ENCODE results near the gene IGFBP2. TPM values are rescaled to one million over a fixed set of nuclear protein-coding genes. Genes with fewer than 3 reads are reported as not detected.

IGFBP2 gene
- total and polyA plus RNA-seq, 2 of the 13 experiments (the other 11 are each of a cell fraction or from before 2014, with no cell fraction given) = 2.0 to 5.8 TPM

DNA sequence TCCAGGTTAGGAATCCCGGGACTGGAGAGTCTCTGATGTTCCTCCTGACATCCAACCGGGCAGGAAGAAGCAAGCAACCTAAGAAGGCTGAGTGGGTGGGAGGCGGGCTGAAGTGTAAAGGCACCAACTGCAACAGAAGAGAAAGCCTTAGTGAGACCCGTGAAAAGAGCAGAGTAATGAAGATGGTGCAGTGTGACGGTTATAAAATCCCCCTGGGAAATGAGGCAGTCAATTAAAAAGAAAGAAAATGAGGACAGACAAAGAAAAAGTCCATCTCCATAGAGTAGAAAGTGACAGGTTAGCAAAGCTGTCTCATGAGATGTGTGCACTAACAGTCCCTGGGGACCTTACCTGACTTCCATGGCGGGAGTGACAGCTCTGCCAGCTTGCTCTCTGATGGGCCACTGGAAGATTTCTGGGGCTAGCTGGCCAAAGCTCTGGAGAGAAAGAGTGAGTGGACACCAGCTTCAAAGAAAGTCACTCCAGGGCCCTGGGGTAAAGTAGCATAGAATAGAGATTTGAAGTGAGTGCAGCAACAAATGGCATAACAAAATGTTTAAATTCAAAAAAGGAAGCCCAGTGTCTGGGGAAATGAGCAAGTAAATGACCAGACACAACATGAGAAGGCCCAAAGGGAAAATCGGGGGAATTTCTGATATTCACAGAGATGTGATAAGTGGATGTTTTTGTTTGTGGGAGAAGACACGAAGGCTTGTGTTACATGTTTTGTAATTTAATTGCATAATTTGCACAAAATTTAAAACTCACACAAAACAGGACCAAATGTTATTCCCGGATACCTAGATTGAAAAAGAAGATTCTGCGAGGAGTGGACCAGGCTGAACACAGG, 44.1 kb upstream of the IGFBP2 start:
- TF ChIP-seq, protein P1, sequence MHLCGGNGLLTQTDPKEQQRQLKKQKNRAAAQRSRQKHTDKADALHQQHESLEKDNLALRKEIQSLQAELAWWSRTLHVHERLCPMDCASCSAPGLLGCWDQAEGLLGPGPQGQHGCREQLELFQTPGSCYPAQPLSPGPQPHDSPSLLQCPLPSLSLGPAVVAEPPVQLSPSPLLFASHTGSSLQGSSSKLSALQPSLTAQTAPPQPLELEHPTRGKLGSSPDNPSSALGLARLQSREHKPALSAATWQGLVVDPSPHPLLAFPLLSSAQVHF (CRISPR knock-in tag; IDR thresholded peaks at IDR 0.05) = no peak
- TF ChIP-seq ZNF724P (CRISPR knock-in tag; IDR thresholded peaks at IDR 0.05; ENCODE audit: borderline replicate concordance) = no peak
- no peak for TF ChIP-seq ZNF674 (CRISPR knock-in tag; IDR thresholded peaks at IDR 0.05; ENCODE audit: low read depth)
- no peak for TF ChIP-seq ZNF205 (CRISPR knock-in tag; IDR thresholded peaks at IDR 0.05)
- TF ChIP-seq, protein P2, sequence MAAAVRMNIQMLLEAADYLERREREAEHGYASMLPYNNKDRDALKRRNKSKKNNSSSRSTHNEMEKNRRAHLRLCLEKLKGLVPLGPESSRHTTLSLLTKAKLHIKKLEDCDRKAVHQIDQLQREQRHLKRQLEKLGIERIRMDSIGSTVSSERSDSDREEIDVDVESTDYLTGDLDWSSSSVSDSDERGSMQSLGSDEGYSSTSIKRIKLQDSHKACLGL (CRISPR knock-in tag; IDR thresholded peaks at IDR 0.05) = no peak
- TF ChIP-seq FOXO1 (CRISPR knock-in tag; IDR thresholded peaks at IDR 0.05) = no peak
- TF ChIP-seq ZNF672 (CRISPR knock-in tag; IDR thresholded peaks at IDR 0.05) = no peak
- TF ChIP-seq, protein P3, sequence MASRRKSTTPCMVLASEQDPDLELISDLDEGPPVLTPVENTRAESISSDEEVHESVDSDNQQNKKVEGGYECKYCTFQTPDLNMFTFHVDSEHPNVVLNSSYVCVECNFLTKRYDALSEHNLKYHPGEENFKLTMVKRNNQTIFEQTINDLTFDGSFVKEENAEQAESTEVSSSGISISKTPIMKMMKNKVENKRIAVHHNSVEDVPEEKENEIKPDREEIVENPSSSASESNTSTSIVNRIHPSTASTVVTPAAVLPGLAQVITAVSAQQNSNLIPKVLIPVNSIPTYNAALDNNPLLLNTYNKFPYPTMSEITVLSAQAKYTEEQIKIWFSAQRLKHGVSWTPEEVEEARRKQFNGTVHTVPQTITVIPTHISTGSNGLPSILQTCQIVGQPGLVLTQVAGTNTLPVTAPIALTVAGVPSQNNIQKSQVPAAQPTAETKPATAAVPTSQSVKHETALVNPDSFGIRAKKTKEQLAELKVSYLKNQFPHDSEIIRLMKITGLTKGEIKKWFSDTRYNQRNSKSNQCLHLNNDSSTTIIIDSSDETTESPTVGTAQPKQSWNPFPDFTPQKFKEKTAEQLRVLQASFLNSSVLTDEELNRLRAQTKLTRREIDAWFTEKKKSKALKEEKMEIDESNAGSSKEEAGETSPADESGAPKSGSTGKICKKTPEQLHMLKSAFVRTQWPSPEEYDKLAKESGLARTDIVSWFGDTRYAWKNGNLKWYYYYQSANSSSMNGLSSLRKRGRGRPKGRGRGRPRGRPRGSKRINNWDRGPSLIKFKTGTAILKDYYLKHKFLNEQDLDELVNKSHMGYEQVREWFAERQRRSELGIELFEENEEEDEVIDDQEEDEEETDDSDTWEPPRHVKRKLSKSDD (CRISPR knock-in tag; IDR thresholded peaks at IDR 0.05; ENCODE audit: low read depth) = no peak
- TF ChIP-seq, protein P4, sequence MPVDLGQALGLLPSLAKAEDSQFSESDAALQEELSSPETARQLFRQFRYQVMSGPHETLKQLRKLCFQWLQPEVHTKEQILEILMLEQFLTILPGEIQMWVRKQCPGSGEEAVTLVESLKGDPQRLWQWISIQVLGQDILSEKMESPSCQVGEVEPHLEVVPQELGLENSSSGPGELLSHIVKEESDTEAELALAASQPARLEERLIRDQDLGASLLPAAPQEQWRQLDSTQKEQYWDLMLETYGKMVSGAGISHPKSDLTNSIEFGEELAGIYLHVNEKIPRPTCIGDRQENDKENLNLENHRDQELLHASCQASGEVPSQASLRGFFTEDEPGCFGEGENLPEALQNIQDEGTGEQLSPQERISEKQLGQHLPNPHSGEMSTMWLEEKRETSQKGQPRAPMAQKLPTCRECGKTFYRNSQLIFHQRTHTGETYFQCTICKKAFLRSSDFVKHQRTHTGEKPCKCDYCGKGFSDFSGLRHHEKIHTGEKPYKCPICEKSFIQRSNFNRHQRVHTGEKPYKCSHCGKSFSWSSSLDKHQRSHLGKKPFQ (CRISPR knock-in tag; IDR thresholded peaks at IDR 0.05; ENCODE audit: insufficient replicate concordance) = no peak
- TF ChIP-seq CENPX (CRISPR knock-in tag; IDR thresholded peaks at IDR 0.05) = no peak
- no peak for TF ChIP-seq MYC (CRISPR knock-in tag; IDR thresholded peaks at IDR 0.05; ENCODE audit: borderline replicate concordance)
- no peak for TF ChIP-seq CAMTA2 (CRISPR knock-in tag; IDR thresholded peaks at IDR 0.05; ENCODE audit: borderline replicate concordance)
- no peak for TF ChIP-seq CHD2 (IDR thresholded peaks at IDR 0.05; ENCODE audit: low read depth, low read length)
- TF ChIP-seq, protein P5, sequence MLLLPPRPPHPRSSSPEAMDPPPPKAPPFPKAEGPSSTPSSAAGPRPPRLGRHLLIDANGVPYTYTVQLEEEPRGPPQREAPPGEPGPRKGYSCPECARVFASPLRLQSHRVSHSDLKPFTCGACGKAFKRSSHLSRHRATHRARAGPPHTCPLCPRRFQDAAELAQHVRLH (CRISPR knock-in tag; IDR thresholded peaks at IDR 0.05; ENCODE audit: borderline replicate concordance, low read depth) = no peak
- TF ChIP-seq RFX3 (CRISPR knock-in tag; IDR thresholded peaks at IDR 0.05) = no peak
- no peak for TF ChIP-seq ZNF143 (CRISPR knock-in tag; IDR thresholded peaks at IDR 0.05)
- no peak overlapping the region for H2AFZ ChIP-seq (ENCODE audit: low read length)
- 0 out of 2 replicates have a peak, but pooled peaks cover 4% of the 10 kb centered on the region for H3K9me3 ChIP-seq (ENCODE audit: low read length)
- 14% methylated on average over 10 of the region's 10 CpGs for WGBS (ENCODE audit: low lambda C conversion rate)
- H3K79me2 ChIP-seq (ENCODE audit: insufficient read depth, low read length) = no peaks in the 10 kb centered on the region
- intact Hi-C loops (cut with micrococcal nuclease; ENCODE audit: unreplicated experiment) = no loop called here
- DNase-seq (ENCODE audit: low spot score) (no peak), FAIRE-seq (no peak), ATAC-seq (no peak)
- in situ Hi-C loops (cut with HindIII; ENCODE audit: extremely low pct_ligation_motif_present, low pct_unique_long_range_greater_than_20kb) = no loop called here
- H3K36me3 ChIP-seq (replicated peaks in 1 of 2; ENCODE audit: control insufficient read depth in 1 of 2, insufficient read depth in 2 of 2, low read length in 2 of 2) = no peaks in the 10 kb centered on the region
- ChIA-PET POLR2A (no interaction called here), CTCF (ENCODE audit: low intra/inter-chr PET ratio, low total read pairs) (no interaction called here)
- peaks cover 8% of the 10 kb centered on the region for H3K4me1 ChIP-seq (ENCODE audit: insufficient read depth, low read length)
- H3K9ac ChIP-seq (ENCODE audit: insufficient read depth, low read depth, low read length) = no peak overlapping the region
- no peak overlapping the region for H3K4me3 ChIP-seq (replicated peaks in 1 of 3; ENCODE audit: insufficient read depth in 1 of 3, low read depth in 2 of 3, low read length in 3 of 3)
- no peak overlapping the region for H3K4me2 ChIP-seq (ENCODE audit: low read depth, low read length)
- no TSS peak for BruUV-seq (replicated peaks)
- H3K27ac ChIP-seq (ENCODE audit: extremely low read length, insufficient read depth, low read length) = no peak overlapping the region
- H3K27me3 ChIP-seq (ENCODE audit: control insufficient read depth in 1 of 2, insufficient read depth in 2 of 2, low read length in 2 of 2) = peaks cover 4 to 69% of the 10 kb centered on the region in 2 experiments; a peak in 4 of 5 replicates
- H4K20me1 ChIP-seq (ENCODE audit: insufficient read depth, low read length) = no peaks in the 10 kb centered on the region
